Stomach (tissue), 9 donors: ENCODE data around the gene KIT. TPM values are rescaled to one million over a fixed set of nuclear protein-coding genes. Genes with fewer than 3 reads are reported as not detected.

ENCODE experiments used
- DNase-seq, 2 donors: peaks; one replicate each; pipeline versions ENCODE4 v3.0.0 to v3.0.0-alpha.2; 2013 to 2019
- H3K27ac ChIP-seq, 5 donors: fragments of 200-600 bp in 4 of 5; sonication (generic) in 4 of 5; one replicate each; pipeline ENCODE4 v1.5.1; 2013 to 2019; ENCODE audit warnings: mild to moderate bottlenecking in 1 of 5, moderate library complexity in 1 of 5
- H3K27me3 ChIP-seq, 3 donors: fragments of 200-600 bp; sonication (generic); one replicate each; pipeline ENCODE4 v1.5.1; 2017 to 2019; ENCODE audit warnings: mixed run types in 1 of 3
- H3K36me3 ChIP-seq, 4 donors: fragments of 200-600 bp; sonication (generic); 1 replicate in 3 of 4; 2 replicates in 1 of 4; pipeline ENCODE4 v1.5.1; 2016 to 2019
- H3K4me1 ChIP-seq, 4 donors: fragments of 200-600 bp; sonication (generic); one replicate each; pipeline ENCODE4 v1.5.1; 2016 to 2019
- H3K4me3 ChIP-seq, 4 donors: fragments of 200-600 bp; sonication (generic) in 3 of 4; one replicate each; pipeline ENCODE4 v1.5.1; 2016 to 2019; ENCODE audit warnings: mild to moderate bottlenecking in 1 of 4
- H3K9me3 ChIP-seq, 4 donors: fragments of 200-600 bp; sonication (generic); one replicate each; pipeline ENCODE4 v1.5.1; 2016 to 2019
- EP300 ChIP-seq: sonication (generic); formaldehyde crosslinking; IDR thresholded peaks from one replicate; pipeline ENCODE4 v1.6.1; 2017; ENCODE audit warnings: antibody characterized with exemption
- POLR2A ChIP-seq, 4 donors: fragments of 450-650 bp; IDR thresholded peaks; one replicate each; pipeline ENCODE4 v1.6.1; 2016; ENCODE audit warnings: antibody characterized with exemption in 4 of 4, control low read depth in 2 of 4, mild to moderate bottlenecking in 1 of 4, moderate library complexity in 1 of 4
- POLR2AphosphoS5 ChIP-seq, 3 donors: sonication (generic); formaldehyde crosslinking; IDR thresholded peaks; one replicate each; pipeline ENCODE4 v1.6.1; 2016; ENCODE audit warnings: antibody characterized with exemption in 3 of 3
- WGBS, 5 donors: extraction: QIAGEN DNeasy Blood & Tissue Kit in 3 of 5; methylation state at CpG; one replicate each; pipeline versions ENCODE4 v1.1.5 to v1.1.7; 2013 to 2018; 5-methylcytosine and 5-hydroxymethylcytosine counted together
- intact Hi-C: fragments of 100-400 bp; cut with DNase I; formaldehyde crosslinking; loops from one replicate; pipeline ENCODE4 v1.15.1; 2023; ENCODE audit warnings: low total_unique reads
- polyA plus RNA-seq, 3 donors: library from polyadenylated mRNA; stranded (reverse); fragments of 200-250 nt; gene quantifications; one replicate each; pipeline ENCODE4 v1.2.3, GENCODE V29; 2013
- total RNA-seq, 5 donors: library from RNA; depleted of rRNA; stranded (reverse); fragments of >200 nt; gene quantifications; one replicate each; pipeline versions ENCODE4 v1.1.0 to v1.2.3, GENCODE V29; 2014 to 2016
- TF ChIP-seq, protein P1 (sequence below), 7 experiments: fragments of 450-650 bp in 4 of 7; fragments of 200-600 bp in 3 of 7; sonication (generic) in 3 of 7; IDR thresholded peaks; one replicate each; pipeline ENCODE4 v1.5.1; 2016 to 2019; ENCODE audit warnings: antibody characterized with exemption in 7 of 7, control low read depth in 2 of 7, mild to moderate bottlenecking in 1 of 7
- donor health status: healthy with polysubstance abuse.
- donor health status: Bipolar disorder and iron deficiency.
- donor health status: healthy.

KIT gene
- total and polyA plus RNA-seq, 8 donors = 1.9 to 55.8 (median 13.1) TPM

DNA sequence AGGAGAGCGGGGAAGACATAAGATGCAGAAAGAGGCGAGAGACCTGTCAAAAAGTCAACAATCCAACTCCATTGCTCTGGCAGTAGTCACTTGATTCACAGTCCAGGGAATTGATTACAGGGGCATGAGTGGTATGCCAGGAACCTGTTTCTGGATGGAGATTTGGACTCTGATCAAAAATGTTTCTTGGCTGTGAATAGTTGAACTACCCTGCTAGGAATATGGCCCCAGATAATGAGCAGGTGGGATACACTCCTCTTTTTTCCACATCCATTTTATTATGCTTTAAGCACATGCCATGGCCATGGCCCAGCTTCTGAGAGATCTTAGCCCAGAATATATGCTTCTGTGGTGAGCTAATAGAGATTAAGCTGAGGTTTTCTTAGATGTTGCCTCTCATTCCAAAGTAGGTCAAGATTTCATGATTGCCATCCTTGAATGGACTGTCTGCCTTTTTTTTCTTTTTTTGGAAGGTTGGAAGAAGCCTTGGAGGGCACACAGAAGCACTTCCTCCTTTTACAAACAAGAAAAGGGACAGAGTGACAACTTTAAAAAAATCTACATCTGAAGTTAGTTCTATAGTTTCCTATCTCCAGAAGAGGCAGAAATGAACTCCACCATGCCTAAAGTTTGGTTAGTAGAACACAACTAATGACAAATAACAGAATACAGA lies 121.9 kb downstream of the KIT start:
- Histone ChIP-seq H3K27me3 (no peaks in the 10 kb centered on the region), H3K4me1 (peaks cover 5 to 34% (median 17%) of the 10 kb centered on the region in 4 donors), H3K4me3 (no peak overlapping the region), H3K9me3 (no peaks in the 10 kb centered on the region), H3K27ac (no peak overlapping the region), H3K36me3 (no peaks in the 10 kb centered on the region)
- TF ChIP-seq, protein P1, sequence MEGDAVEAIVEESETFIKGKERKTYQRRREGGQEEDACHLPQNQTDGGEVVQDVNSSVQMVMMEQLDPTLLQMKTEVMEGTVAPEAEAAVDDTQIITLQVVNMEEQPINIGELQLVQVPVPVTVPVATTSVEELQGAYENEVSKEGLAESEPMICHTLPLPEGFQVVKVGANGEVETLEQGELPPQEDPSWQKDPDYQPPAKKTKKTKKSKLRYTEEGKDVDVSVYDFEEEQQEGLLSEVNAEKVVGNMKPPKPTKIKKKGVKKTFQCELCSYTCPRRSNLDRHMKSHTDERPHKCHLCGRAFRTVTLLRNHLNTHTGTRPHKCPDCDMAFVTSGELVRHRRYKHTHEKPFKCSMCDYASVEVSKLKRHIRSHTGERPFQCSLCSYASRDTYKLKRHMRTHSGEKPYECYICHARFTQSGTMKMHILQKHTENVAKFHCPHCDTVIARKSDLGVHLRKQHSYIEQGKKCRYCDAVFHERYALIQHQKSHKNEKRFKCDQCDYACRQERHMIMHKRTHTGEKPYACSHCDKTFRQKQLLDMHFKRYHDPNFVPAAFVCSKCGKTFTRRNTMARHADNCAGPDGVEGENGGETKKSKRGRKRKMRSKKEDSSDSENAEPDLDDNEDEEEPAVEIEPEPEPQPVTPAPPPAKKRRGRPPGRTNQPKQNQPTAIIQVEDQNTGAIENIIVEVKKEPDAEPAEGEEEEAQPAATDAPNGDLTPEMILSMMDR (IDR thresholded peaks at IDR 0.05) = no peak
- TF ChIP-seq POLR2A (IDR thresholded peaks at IDR 0.05) (no peak), EP300 (no peak), POLR2AphosphoS5 (IDR thresholded peaks at IDR 0.05) (no peak)
- DNase-seq = no peak
- 55 to 86% (median 71%) methylated on average over 2 of the region's 2 CpGs for WGBS, 5 donors
- intact Hi-C loops = no loop called here

DNA sequence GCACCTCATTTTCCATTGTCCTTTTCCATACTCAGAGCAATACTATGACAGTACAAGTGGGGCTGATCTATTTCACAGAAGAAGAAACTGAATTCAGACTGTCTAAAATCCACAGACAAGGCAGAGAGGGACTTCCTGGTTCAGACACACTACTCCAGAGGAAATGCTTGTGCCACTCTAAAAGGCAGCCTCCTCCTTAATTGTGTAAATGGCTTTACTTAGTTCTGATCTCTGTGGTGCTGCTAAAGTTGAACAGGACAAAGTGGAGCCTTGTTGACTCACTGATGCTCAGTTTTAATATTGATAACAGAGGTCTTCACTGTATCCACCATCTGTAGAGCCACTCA lies 122.4 kb downstream of the KIT start:
- no peak for TF ChIP-seq POLR2AphosphoS5 (IDR thresholded peaks at IDR 0.05)
- no peak for TF ChIP-seq POLR2A (IDR thresholded peaks at IDR 0.05)
- TF ChIP-seq, protein P1 (IDR thresholded peaks at IDR 0.05) = no peak
- no peak for TF ChIP-seq EP300
- Histone ChIP-seq H3K27me3 (no peaks in the 10 kb centered on the region), H3K27ac (no peak overlapping the region), H3K9me3 (no peaks in the 10 kb centered on the region), H3K36me3 (no peaks in the 10 kb centered on the region), H3K4me3 (no peak overlapping the region), H3K4me1 (peaks cover 5 to 34% (median 17%) of the 10 kb centered on the region in 4 donors)
- intact Hi-C loops = no loop called here
- no peak for DNase-seq

DNA sequence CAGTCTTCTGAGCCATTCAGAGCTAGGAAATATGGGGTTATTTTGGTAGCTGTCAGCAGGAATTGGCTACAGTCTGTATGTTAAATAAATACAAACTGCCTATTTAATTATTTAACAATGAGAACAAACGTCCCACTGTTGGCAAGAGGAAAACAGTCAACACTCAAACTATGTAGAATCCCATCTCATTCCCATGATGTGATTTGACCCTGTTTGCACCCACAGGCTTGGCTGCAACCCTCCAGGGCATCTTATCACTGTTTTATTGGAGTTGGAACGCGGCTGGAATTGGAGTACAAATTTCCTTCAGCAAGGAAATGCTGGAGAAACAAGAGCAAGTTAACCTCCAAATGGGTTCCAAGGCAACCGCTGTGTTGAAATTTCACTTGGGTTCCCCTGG lies 124.0 kb downstream of the KIT start:
- no peaks in the 10 kb centered on the region for H3K9me3 ChIP-seq
- DNase-seq = peak; percentile 37 to 60
- H3K4me3 ChIP-seq = no peak overlapping the region
- TF ChIP-seq POLR2AphosphoS5 (IDR thresholded peaks at IDR 0.05) = peak in 1 of 3 donors; percentile 33
- TF ChIP-seq, protein P1 (IDR thresholded peaks at IDR 0.05) = no peak
- no peaks in the 10 kb centered on the region for H3K27me3 ChIP-seq
- H3K36me3 ChIP-seq = no peaks in the 10 kb centered on the region
- intact Hi-C loops = no loop called here
- H3K27ac ChIP-seq = peak overlapping the region in 1 of 5 donors; percentile 6
- WGBS, 5 donors = 17 to 36% (median 31%) methylated on average over 4 of the region's 4 CpGs
- peaks cover 5 to 34% (median 17%) of the 10 kb centered on the region in 4 donors for H3K4me1 ChIP-seq

DNA sequence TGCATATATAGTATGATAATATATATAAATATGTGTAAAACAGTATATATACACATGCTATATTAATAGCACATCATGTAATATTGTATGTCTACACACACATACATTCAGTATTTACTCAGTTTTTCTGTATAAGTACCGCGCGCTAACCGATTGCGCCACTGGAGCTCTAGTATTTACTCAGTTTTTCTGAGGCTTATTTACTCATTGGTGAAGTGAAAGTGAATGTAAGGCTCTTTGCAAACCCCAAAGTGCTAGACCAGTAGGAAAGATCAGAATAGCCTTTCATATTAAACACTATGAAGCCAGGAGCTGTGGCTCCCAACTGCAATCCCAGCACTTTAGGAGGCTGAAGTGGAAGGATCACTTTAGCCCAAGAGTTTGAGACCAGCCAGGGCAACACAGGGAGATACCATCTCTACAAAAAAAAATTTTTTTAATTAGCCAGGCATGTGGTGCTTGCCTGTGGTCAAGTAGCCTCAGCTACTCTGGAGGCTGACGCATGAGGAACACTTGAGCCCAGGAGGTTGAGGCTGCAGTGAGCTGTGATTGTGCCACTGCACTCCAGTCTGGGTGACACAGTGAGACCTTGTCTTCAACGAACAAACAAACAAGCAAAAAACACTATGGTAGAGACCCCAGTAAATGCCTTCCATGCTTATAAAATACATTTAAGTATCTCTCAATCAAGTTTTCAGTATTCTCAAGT lies 125.8 kb downstream of the KIT start:
- intact Hi-C loops = no loop called here
- peak in 1 of 2 donors; percentile 44 for DNase-seq
- no peak overlapping the region for H3K4me3 ChIP-seq
- no peaks in the 10 kb centered on the region for H3K9me3 ChIP-seq
- H3K27me3 ChIP-seq = no peaks in the 10 kb centered on the region
- H3K27ac ChIP-seq = peak overlapping the region in 4 of 5 donors; percentile 9 to 70 (median 53)
- TF ChIP-seq POLR2AphosphoS5 (IDR thresholded peaks at IDR 0.05) (no peak), POLR2A (IDR thresholded peaks at IDR 0.05) (no peak), EP300 (no peak)
- TF ChIP-seq, protein P1 (IDR thresholded peaks at IDR 0.05) = no peak
- H3K36me3 ChIP-seq = no peaks in the 10 kb centered on the region
- 69 to 77% (median 73%) methylated on average over 7 of the region's 7 CpGs for WGBS, 5 donors
- H3K4me1 ChIP-seq = peaks cover 5 to 34% (median 17%) of the 10 kb centered on the region in 4 donors
